Memory B cell (primary cell): ENCODE results near the gene MIPEP.

ENCODE experiments used
- ATAC-seq: fragments of 150-1000 bp; cut with Tn5 transposase; 2 replicates; pipeline ENCODE4 v1.10.0; 2021; ENCODE audit warnings: low read depth, mild to moderate bottlenecking, moderate library complexity
- DNase-seq, 2 donors: peaks; one replicate each; pipeline ENCODE4 v3.0.0; 2022; ENCODE audit warnings: low spot score in 2 of 2
- H3K27ac Mint-ChIP-seq: one replicate; pipeline ENCODE4 v1.8.0; 2022; ENCODE audit warnings: mild to moderate bottlenecking, moderate library complexity, mixed read lengths
- H3K27me3 Mint-ChIP-seq: one replicate; pipeline ENCODE4 v1.8.0; 2022; ENCODE audit warnings: mixed read lengths
- H3K36me3 Mint-ChIP-seq: one replicate; pipeline ENCODE4 v1.8.0; 2022; ENCODE audit warnings: mild to moderate bottlenecking, mixed read lengths
- H3K4me1 Mint-ChIP-seq: one replicate; pipeline ENCODE4 v1.8.0; 2022; ENCODE audit warnings: mixed read lengths
- H3K4me3 Mint-ChIP-seq: one replicate; pipeline ENCODE4 v1.8.0; 2022; ENCODE audit warnings: mild to moderate bottlenecking, moderate library complexity, mixed read lengths
- H3K9me3 Mint-ChIP-seq: one replicate; pipeline ENCODE4 v1.8.0; 2022; ENCODE audit warnings: mixed read lengths

The MIPEP gene

GRCh38 chr13:23696610-23697009 is 192.6 kb downstream of the MIPEP start:
- peak overlapping the region; percentile 85 for H3K4me3 Mint-ChIP-seq
- DNase-seq (no peak), ATAC-seq (no peak)

GRCh38 chr13:23695711-23696464 is 193.3 kb downstream of the MIPEP start:
- Mint-ChIP-seq H3K9me3 (no peaks in the 10 kb centered on the region), H3K27me3 (no peaks in the 10 kb centered on the region), H3K27ac (peak overlapping the region; percentile 96), H3K4me1 (peaks cover 11% of the 10 kb centered on the region), H3K36me3 (no peaks in the 10 kb centered on the region), H3K4me3 (peak overlapping the region; percentile 85)
- DNase-seq (peak; percentile 49 to 62), ATAC-seq (peak; percentile 92)

More at GRCh38 chr13:23696610-23697009, 192.6 kb downstream of the MIPEP start:
- Mint-ChIP-seq H3K27ac (peak overlapping the region; percentile 96), H3K27me3 (no peaks in the 10 kb centered on the region), H3K9me3 (no peaks in the 10 kb centered on the region), H3K36me3 (no peaks in the 10 kb centered on the region), H3K4me1 (peaks cover 11% of the 10 kb centered on the region)

- H3K9me3 Mint-ChIP-seq = no peaks in the 10 kb centered on the region
- ATAC-seq = no peak
- peaks cover 11% of the 10 kb centered on the region for H3K4me1 Mint-ChIP-seq
- H3K27me3 Mint-ChIP-seq = no peaks in the 10 kb centered on the region
- H3K4me3 Mint-ChIP-seq = no peak overlapping the region
- no peaks in the 10 kb centered on the region for H3K36me3 Mint-ChIP-seq
- peak overlapping the region; percentile 96 for H3K27ac Mint-ChIP-seq
- no peak for DNase-seq
Measured at GRCh38 chr13:23695196-23695595, 194.0 kb downstream of the MIPEP start.

- Mint-ChIP-seq H3K36me3 (no peaks in the 10 kb centered on the region), H3K27me3 (no peaks in the 10 kb centered on the region), H3K4me1 (peaks cover 11% of the 10 kb centered on the region), H3K9me3 (no peaks in the 10 kb centered on the region), H3K4me3 (no peak overlapping the region), H3K27ac (no peak overlapping the region)
- no peak for DNase-seq
- ATAC-seq = no peak
Measured at GRCh38 chr13:23692816-23693215, 196.4 kb downstream of the MIPEP start.

- H3K9me3 Mint-ChIP-seq = no peaks in the 10 kb centered on the region
- no peak overlapping the region for H3K27ac Mint-ChIP-seq
- H3K4me1 Mint-ChIP-seq = peaks cover 4% of the 10 kb centered on the region
- DNase-seq (no peak), ATAC-seq (no peak)
- no peaks in the 10 kb centered on the region for H3K27me3 Mint-ChIP-seq
- H3K36me3 Mint-ChIP-seq = no peaks in the 10 kb centered on the region
- H3K4me3 Mint-ChIP-seq = no peak overlapping the region
Measured at GRCh38 chr13:23690668-23691067, 198.5 kb downstream of the MIPEP start.

GRCh38 chr13:23688336-23688735 is 200.9 kb downstream of the MIPEP start:
- Mint-ChIP-seq H3K36me3 (no peaks in the 10 kb centered on the region), H3K27ac (no peak overlapping the region), H3K4me3 (no peak overlapping the region), H3K4me1 (no peaks in the 10 kb centered on the region), H3K27me3 (no peaks in the 10 kb centered on the region), H3K9me3 (peaks cover 3% of the 10 kb centered on the region)
- DNase-seq = no peak
- no peak for ATAC-seq

- H3K4me1 Mint-ChIP-seq = no peaks in the 10 kb centered on the region
- DNase-seq = no peak
- H3K27ac Mint-ChIP-seq = no peak overlapping the region
- H3K9me3 Mint-ChIP-seq = peaks cover 3% of the 10 kb centered on the region
- H3K36me3 Mint-ChIP-seq = no peaks in the 10 kb centered on the region
- no peak overlapping the region for H3K4me3 Mint-ChIP-seq
- ATAC-seq = no peak
- no peaks in the 10 kb centered on the region for H3K27me3 Mint-ChIP-seq
Measured at GRCh38 chr13:23687614-23688013, 201.6 kb downstream of the MIPEP start.

GRCh38 chr13:23686948-23687347 is 202.3 kb downstream of the MIPEP start:
- no peaks in the 10 kb centered on the region for H3K27me3 Mint-ChIP-seq
- no peaks in the 10 kb centered on the region for H3K36me3 Mint-ChIP-seq
- peaks cover 3% of the 10 kb centered on the region for H3K9me3 Mint-ChIP-seq

GRCh38 chr13:23685416-23685815 is 203.8 kb downstream of the MIPEP start:
- H3K27me3 Mint-ChIP-seq = no peaks in the 10 kb centered on the region
- ATAC-seq (no peak), DNase-seq (no peak)
- H3K4me1 Mint-ChIP-seq = no peaks in the 10 kb centered on the region
- H3K27ac Mint-ChIP-seq = no peak overlapping the region
- peaks cover 3% of the 10 kb centered on the region for H3K9me3 Mint-ChIP-seq
- H3K4me3 Mint-ChIP-seq = no peak overlapping the region
- no peaks in the 10 kb centered on the region for H3K36me3 Mint-ChIP-seq

More at GRCh38 chr13:23686948-23687347, 202.3 kb downstream of the MIPEP start:
- Mint-ChIP-seq H3K4me3 (no peak overlapping the region), H3K27ac (no peak overlapping the region), H3K4me1 (no peaks in the 10 kb centered on the region)
- no peak for DNase-seq
- ATAC-seq = no peak

GRCh38 chr13:23684647-23685046 is 204.6 kb downstream of the MIPEP start:
- DNase-seq = no peak
- H3K36me3 Mint-ChIP-seq = no peaks in the 10 kb centered on the region

GRCh38 chr13:23683084-23683483 is 206.1 kb downstream of the MIPEP start:
- no peaks in the 10 kb centered on the region for H3K36me3 Mint-ChIP-seq
- H3K27ac Mint-ChIP-seq = no peak overlapping the region
- H3K27me3 Mint-ChIP-seq = peaks cover 8% of the 10 kb centered on the region
- no peak for DNase-seq
- ATAC-seq = no peak
- peaks cover 3% of the 10 kb centered on the region for H3K9me3 Mint-ChIP-seq
- no peak overlapping the region for H3K4me3 Mint-ChIP-seq
- H3K4me1 Mint-ChIP-seq = no peaks in the 10 kb centered on the region

More at GRCh38 chr13:23684647-23685046, 204.6 kb downstream of the MIPEP start:
- no peak for ATAC-seq
- Mint-ChIP-seq H3K4me1 (no peaks in the 10 kb centered on the region), H3K27me3 (peaks cover 3% of the 10 kb centered on the region), H3K27ac (no peak overlapping the region), H3K9me3 (peaks cover 3% of the 10 kb centered on the region), H3K4me3 (no peak overlapping the region)

- H3K9me3 Mint-ChIP-seq = peaks cover 3% of the 10 kb centered on the region
- no peaks in the 10 kb centered on the region for H3K36me3 Mint-ChIP-seq
- ATAC-seq = no peak
- no peak for DNase-seq
- H3K4me3 Mint-ChIP-seq = no peak overlapping the region
- H3K27ac Mint-ChIP-seq = no peak overlapping the region
- H3K4me1 Mint-ChIP-seq = no peaks in the 10 kb centered on the region
- peaks cover 13% of the 10 kb centered on the region for H3K27me3 Mint-ChIP-seq
Measured at GRCh38 chr13:23680845-23681669, 208.1 kb downstream of the MIPEP start.
